A549 (cell line): ENCODE data around the gene RET. TPM values are rescaled to one million over a fixed set of nuclear protein-coding genes. Genes with fewer than 3 reads are reported as not detected.

Experiments used
- ATAC-seq, 2 experiments: fragments of 200-7000 bp in 1 of 2; fragments of >200 bp in 1 of 2; cut with Nextera tagmentation in 1 of 2; cut with Tn5 transposase in 1 of 2; 3 replicates each; pipeline versions ENCODE4 v1.8.0 to v1.9.1; 2018 to 2020; ENCODE audit warnings: mild to moderate bottlenecking in 1 of 2, moderate library complexity in 1 of 2
- CTCF ChIA-PET: fragments of 300-600 bp; sonication (Branson Sonifier 250); formaldehyde crosslinking; extraction: SDS; loops from one replicate; lab custom pipeline; 2021; ENCODE audit warnings: antibody characterized with exemption, inconsistent platforms; lab: Yijun Ruan, JAX
- POLR2A ChIA-PET: fragments of 350-600 bp; formaldehyde crosslinking; extraction: SDS; loops from one replicate; lab custom pipeline; 2021; ENCODE audit warnings: antibody characterized with exemption, inconsistent platforms; lab: Yijun Ruan, JAX
- DNase-seq, 2 experiments: peaks; one replicate each; pipeline versions ENCODE4 v3.0.0 to v3.0.0-alpha.2; 2011 to 2016; ENCODE audit warnings: low read depth in 1 of 2, low spot score in 1 of 2
- FAIRE-seq: peaks from 2 replicates; lab custom pipeline; 2011; peaks lifted over from hg19 to GRCh38; lab: Jason Lieb, UNC
- H3K27ac ChIP-seq, 2 experiments: fragments of >200 bp; sonication (Bioruptor Twin); formaldehyde crosslinking; 3 replicates each; pipeline ENCODE4 v1.5.1; 2016 to 2017
- H3K4me1 ChIP-seq: fragments of >200 bp; sonication (Bioruptor Twin); formaldehyde crosslinking; 3 replicates; pipeline ENCODE4 v1.6.1; 2016
- H3K4me2 ChIP-seq: fragments of >200 bp; sonication (Bioruptor Twin); formaldehyde crosslinking; 3 replicates; pipeline ENCODE4 v1.6.1; 2016
- H3K4me3 ChIP-seq: fragments of >200 bp; sonication (Bioruptor Twin); formaldehyde crosslinking; 3 replicates; pipeline ENCODE4 v1.5.1; 2016
- H3K9me3 ChIP-seq: fragments of >200 bp; sonication (Bioruptor Twin); formaldehyde crosslinking; 3 replicates; pipeline ENCODE4 v1.6.1; 2016
- CBX2 ChIP-seq: fragments of 200-600 bp; sonication (generic); IDR thresholded peaks from 2 replicates; pipeline ENCODE4 v1.6.1; 2016; ENCODE audit warnings: low read depth, mild to moderate bottlenecking, borderline replicate concordance
- CBX8 ChIP-seq: fragments of 200-600 bp; sonication (generic); IDR thresholded peaks from 2 replicates; pipeline ENCODE4 v1.6.1; 2016
- CEBPB ChIP-seq, 2 experiments: fragments of >200 bp in 1 of 2; sonication (Bioruptor Twin) in 1 of 2; formaldehyde crosslinking in 1 of 2; IDR thresholded peaks; 2 replicates each; pipeline ENCODE4 v1.6.1; 2012 to 2016
- EHMT2 ChIP-seq: fragments of 200-600 bp; sonication (generic); IDR thresholded peaks from 2 replicates; pipeline ENCODE4 v1.6.1; 2016; ENCODE audit warnings: antibody characterized with exemption, low read depth, mild to moderate bottlenecking, moderate library complexity
- ESRRA ChIP-seq: fragments of 150-350 bp; IDR thresholded peaks from 2 replicates; pipeline ENCODE4 v1.6.1; 2014; ENCODE audit warnings: mild to moderate bottlenecking, low read length, borderline replicate concordance
- FOSB ChIP-seq: fragments of 250-450 bp; sonication (Bioruptor Pico); IDR thresholded peaks from 2 replicates; pipeline ENCODE4 v1.5.0; 2020; ENCODE audit warnings: mild to moderate bottlenecking, moderate library complexity
- FOSL2 ChIP-seq, 2 experiments: fragments of 450-650 bp in 1 of 2; fragments of >200 bp in 1 of 2; sonication (Bioruptor Twin) in 1 of 2; formaldehyde crosslinking; IDR thresholded peaks; 2 replicates each; pipeline versions ENCODE4 v1.5.0 to v1.6.1; 2016 to 2020; ENCODE audit warnings: mild to moderate bottlenecking in 1 of 2, moderate library complexity in 1 of 2
- HOXA7 ChIP-seq: fragments of 250-450 bp; sonication (Bioruptor Pico); IDR thresholded peaks from 2 replicates; pipeline ENCODE4 v1.5.0; 2020; ENCODE audit warnings: mild to moderate bottlenecking, moderate library complexity
- HOXB5 ChIP-seq: fragments of 250-450 bp; sonication (Bioruptor Pico); IDR thresholded peaks from 2 replicates; pipeline ENCODE4 v1.5.0; 2020; ENCODE audit warnings: mild to moderate bottlenecking, moderate library complexity
- KDM1A ChIP-seq: fragments of 200-600 bp; sonication (generic); IDR thresholded peaks from 2 replicates; pipeline ENCODE4 v1.6.1; 2016; ENCODE audit warnings: low read depth, mild to moderate bottlenecking
- KDM5A ChIP-seq: fragments of 200-600 bp; sonication (generic); IDR thresholded peaks from 2 replicates; pipeline ENCODE4 v1.6.1; 2016; ENCODE audit warnings: antibody characterized with exemption, mild to moderate bottlenecking
- MAFK ChIP-seq: fragments of 450-650 bp; IDR thresholded peaks from 2 replicates; pipeline ENCODE4 v1.6.1; 2014; ENCODE audit not compliant: partially characterized antibody
- MYC ChIP-seq: IDR thresholded peaks from 2 replicates; pipeline ENCODE4 v1.6.1; 2012; ENCODE audit warnings: mild to moderate bottlenecking, inconsistent platforms, low read length, improper control_type of control experiment, borderline replicate concordance
- NFE2L2 ChIP-seq: fragments of 150-350 bp; conservative IDR thresholded peaks from 2 replicates; pipeline ENCODE4 v1.6.1; 2014; ENCODE audit warnings: low read length
- NR3C1 ChIP-seq: fragments of >200 bp; sonication (Bioruptor Twin); formaldehyde crosslinking; IDR thresholded peaks from 3 replicates; pipeline ENCODE4 v1.6.1; 2017
- RAD21 ChIP-seq, 2 experiments: fragments of >200 bp in 1 of 2; sonication (Bioruptor Twin) in 1 of 2; formaldehyde crosslinking in 1 of 2; IDR thresholded peaks in 1 of 2; conservative IDR thresholded peaks in 1 of 2; 2 replicates in 1 of 2; 3 replicates in 1 of 2; pipeline ENCODE4 v1.6.1; 2012 to 2018; ENCODE audit warnings: inconsistent platforms in 1 of 2
- RARB ChIP-seq: fragments of 250-450 bp; sonication (Bioruptor Pico); IDR thresholded peaks from 2 replicates; pipeline ENCODE4 v1.8.0; 2021; ENCODE audit warnings: mild to moderate bottlenecking, moderate library complexity
- TP53 ChIP-seq: fragments of 250-450 bp; sonication (Bioruptor Pico); IDR thresholded peaks from 2 replicates; pipeline ENCODE4 v1.5.0; 2021; ENCODE audit warnings: mild to moderate bottlenecking, moderate library complexity
- WGBS: methylation state at CpG from one replicate; pipeline ENCODE4 v1.1.6; 2017; ENCODE audit errors: missing lambda C conversion rate; 5-methylcytosine and 5-hydroxymethylcytosine counted together
- polyA plus RNA-seq, 4 experiments: library from polyadenylated mRNA; depleted of rRNA in 3 of 4; stranded (reverse); fragments of >200 nt; fragmentation: RNase III in 1 of 4; extraction: RNeasy Plus Mini Kit Qiagen cat#74134 plus additional on column Dnase treatment in 1 of 4; gene quantifications; 2 replicates in 3 of 4; 3 replicates in 1 of 4; pipeline ENCODE4 v1.2.3, GENCODE V29; 2011 to 2017
- TF ChIP-seq, protein P1 (sequence below): fragments of 450-650 bp; IDR thresholded peaks from 2 replicates; pipeline ENCODE4 v1.6.1; 2014; ENCODE audit warnings: antibody characterized with exemption
- TF ChIP-seq, protein P2 (sequence below): fragments of 200-600 bp; sonication (generic); IDR thresholded peaks from 2 replicates; pipeline ENCODE4 v1.6.1; 2016; ENCODE audit warnings: antibody characterized with exemption, mild to moderate bottlenecking, moderate library complexity
- TF ChIP-seq, protein P3 (sequence below): fragments of 150-350 bp; IDR thresholded peaks from 2 replicates; pipeline ENCODE4 v1.6.1; 2014; ENCODE audit warnings: low read depth, mild to moderate bottlenecking, low read length
- TF ChIP-seq, protein P4 (sequence below): fragments of 250-450 bp; sonication (Bioruptor Pico); IDR thresholded peaks from 2 replicates; pipeline ENCODE4 v1.5.0; 2020; ENCODE audit warnings: low read depth, mild to moderate bottlenecking, moderate library complexity
- TF ChIP-seq, protein P5 (sequence below): fragments of >200 bp; sonication (Bioruptor Twin); formaldehyde crosslinking; IDR thresholded peaks from 3 replicates; pipeline ENCODE4 v1.6.1; 2016

Gene RET
- polyA plus RNA-seq, 2 of the 4 experiments (the other 2 are of a cell fraction), result 0.08 to 0.41 TPM

DNA sequence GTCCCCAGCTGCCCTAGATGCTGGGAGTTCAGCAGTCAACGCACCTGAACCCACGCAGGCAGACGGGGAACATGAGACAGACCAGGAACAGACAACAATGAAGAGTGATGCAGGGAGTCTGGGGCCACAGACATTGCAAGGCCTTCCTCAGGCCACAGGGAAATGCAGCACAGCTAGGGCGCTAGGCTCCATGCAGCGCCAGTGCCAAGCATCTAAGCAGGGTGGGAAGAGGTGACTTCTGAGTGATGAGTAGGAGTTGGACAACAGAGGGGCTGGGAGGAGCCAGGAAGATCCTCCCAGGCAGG is 7.7 kb upstream of the RET start:
- no peak overlapping the region for H3K27ac ChIP-seq
- ChIA-PET POLR2A (no interaction called here), CTCF (interaction anchor here (2.4 kb wide), 1 partner anchor 10 kb away, joined by 8 read pairs; no protein-coding TSS in a partner anchor)
- TF ChIP-seq, protein P1, sequence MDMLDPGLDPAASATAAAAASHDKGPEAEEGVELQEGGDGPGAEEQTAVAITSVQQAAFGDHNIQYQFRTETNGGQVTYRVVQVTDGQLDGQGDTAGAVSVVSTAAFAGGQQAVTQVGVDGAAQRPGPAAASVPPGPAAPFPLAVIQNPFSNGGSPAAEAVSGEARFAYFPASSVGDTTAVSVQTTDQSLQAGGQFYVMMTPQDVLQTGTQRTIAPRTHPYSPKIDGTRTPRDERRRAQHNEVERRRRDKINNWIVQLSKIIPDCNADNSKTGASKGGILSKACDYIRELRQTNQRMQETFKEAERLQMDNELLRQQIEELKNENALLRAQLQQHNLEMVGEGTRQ, result no peak
- H3K9me3 ChIP-seq, result no peaks in the 10 kb centered on the region
- WGBS, result 72% methylated on average over 5 of the region's 5 CpGs
- DNase-seq (no peak), ATAC-seq (no peak), FAIRE-seq (no peak)
- H3K4me3 ChIP-seq, result no peak overlapping the region
- H3K4me1 ChIP-seq, result no peaks in the 10 kb centered on the region
- H3K4me2 ChIP-seq, result no peak overlapping the region

DNA sequence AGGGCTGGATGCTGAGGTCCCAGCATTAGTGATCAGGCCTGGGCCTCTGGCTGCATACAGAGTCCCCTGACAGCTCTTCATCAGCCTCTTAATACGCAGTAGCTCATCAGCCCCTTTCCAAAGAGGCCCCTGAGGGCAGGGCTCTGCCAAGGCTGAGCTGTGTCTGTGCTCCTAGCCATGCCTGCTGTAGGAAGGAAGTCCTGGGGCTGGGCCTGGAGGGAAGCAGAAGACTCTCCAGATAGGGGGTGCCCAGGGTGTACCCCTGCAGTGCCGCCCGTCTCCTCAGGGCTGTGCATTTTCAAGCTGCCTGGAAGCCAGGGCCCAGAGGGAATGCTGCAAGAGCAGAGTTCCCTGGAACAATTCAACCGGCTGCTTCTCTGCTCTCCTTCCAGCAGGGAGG is 7.3 kb upstream of the RET start:
- H3K4me3 ChIP-seq, result no peak overlapping the region
- no peak overlapping the region for H3K4me2 ChIP-seq
- no peak overlapping the region for H3K27ac ChIP-seq
- H3K4me1 ChIP-seq, result no peaks in the 10 kb centered on the region
- 75% methylated on average over 3 of the region's 4 CpGs for WGBS
- TF ChIP-seq MAFK, result no peak
- no peak for TF ChIP-seq FOSB (CRISPR knock-in tag)
- TF ChIP-seq EHMT2, result no peak
- no peak for TF ChIP-seq ESRRA
- no peak for TF ChIP-seq RAD21 (conservative IDR thresholded peaks at IDR 0.05 in 1 of 2, IDR thresholded peaks at IDR 0.05 in 1 of 2)
- TF ChIP-seq CBX2, result no peak
- no peak for TF ChIP-seq KDM1A
- TF ChIP-seq, protein P2, sequence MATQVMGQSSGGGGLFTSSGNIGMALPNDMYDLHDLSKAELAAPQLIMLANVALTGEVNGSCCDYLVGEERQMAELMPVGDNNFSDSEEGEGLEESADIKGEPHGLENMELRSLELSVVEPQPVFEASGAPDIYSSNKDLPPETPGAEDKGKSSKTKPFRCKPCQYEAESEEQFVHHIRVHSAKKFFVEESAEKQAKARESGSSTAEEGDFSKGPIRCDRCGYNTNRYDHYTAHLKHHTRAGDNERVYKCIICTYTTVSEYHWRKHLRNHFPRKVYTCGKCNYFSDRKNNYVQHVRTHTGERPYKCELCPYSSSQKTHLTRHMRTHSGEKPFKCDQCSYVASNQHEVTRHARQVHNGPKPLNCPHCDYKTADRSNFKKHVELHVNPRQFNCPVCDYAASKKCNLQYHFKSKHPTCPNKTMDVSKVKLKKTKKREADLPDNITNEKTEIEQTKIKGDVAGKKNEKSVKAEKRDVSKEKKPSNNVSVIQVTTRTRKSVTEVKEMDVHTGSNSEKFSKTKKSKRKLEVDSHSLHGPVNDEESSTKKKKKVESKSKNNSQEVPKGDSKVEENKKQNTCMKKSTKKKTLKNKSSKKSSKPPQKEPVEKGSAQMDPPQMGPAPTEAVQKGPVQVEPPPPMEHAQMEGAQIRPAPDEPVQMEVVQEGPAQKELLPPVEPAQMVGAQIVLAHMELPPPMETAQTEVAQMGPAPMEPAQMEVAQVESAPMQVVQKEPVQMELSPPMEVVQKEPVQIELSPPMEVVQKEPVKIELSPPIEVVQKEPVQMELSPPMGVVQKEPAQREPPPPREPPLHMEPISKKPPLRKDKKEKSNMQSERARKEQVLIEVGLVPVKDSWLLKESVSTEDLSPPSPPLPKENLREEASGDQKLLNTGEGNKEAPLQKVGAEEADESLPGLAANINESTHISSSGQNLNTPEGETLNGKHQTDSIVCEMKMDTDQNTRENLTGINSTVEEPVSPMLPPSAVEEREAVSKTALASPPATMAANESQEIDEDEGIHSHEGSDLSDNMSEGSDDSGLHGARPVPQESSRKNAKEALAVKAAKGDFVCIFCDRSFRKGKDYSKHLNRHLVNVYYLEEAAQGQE, result no peak
- no peak for TF ChIP-seq NFE2L2
- TF ChIP-seq RARB (CRISPR knock-in tag), result no peak
- no peak for TF ChIP-seq NR3C1
- TF ChIP-seq FOSL2 (IDR thresholded peaks at IDR 0.05), result no peak
- no peak for TF ChIP-seq FOSL2 (CRISPR knock-in tag; IDR thresholded peaks at IDR 0.05)
- TF ChIP-seq HOXB5, result no peak
- TF ChIP-seq, protein P3, sequence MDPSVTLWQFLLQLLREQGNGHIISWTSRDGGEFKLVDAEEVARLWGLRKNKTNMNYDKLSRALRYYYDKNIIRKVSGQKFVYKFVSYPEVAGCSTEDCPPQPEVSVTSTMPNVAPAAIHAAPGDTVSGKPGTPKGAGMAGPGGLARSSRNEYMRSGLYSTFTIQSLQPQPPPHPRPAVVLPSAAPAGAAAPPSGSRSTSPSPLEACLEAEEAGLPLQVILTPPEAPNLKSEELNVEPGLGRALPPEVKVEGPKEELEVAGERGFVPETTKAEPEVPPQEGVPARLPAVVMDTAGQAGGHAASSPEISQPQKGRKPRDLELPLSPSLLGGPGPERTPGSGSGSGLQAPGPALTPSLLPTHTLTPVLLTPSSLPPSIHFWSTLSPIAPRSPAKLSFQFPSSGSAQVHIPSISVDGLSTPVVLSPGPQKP, result no peak
- DNase-seq (no peak), ATAC-seq (no peak), FAIRE-seq (no peak)
- no peaks in the 10 kb centered on the region for H3K9me3 ChIP-seq
- ChIA-PET CTCF (interaction anchor here (2.4 kb wide), 1 partner anchor 10 kb away, joined by 8 read pairs; no protein-coding TSS in a partner anchor), POLR2A (no interaction called here)

DNA sequence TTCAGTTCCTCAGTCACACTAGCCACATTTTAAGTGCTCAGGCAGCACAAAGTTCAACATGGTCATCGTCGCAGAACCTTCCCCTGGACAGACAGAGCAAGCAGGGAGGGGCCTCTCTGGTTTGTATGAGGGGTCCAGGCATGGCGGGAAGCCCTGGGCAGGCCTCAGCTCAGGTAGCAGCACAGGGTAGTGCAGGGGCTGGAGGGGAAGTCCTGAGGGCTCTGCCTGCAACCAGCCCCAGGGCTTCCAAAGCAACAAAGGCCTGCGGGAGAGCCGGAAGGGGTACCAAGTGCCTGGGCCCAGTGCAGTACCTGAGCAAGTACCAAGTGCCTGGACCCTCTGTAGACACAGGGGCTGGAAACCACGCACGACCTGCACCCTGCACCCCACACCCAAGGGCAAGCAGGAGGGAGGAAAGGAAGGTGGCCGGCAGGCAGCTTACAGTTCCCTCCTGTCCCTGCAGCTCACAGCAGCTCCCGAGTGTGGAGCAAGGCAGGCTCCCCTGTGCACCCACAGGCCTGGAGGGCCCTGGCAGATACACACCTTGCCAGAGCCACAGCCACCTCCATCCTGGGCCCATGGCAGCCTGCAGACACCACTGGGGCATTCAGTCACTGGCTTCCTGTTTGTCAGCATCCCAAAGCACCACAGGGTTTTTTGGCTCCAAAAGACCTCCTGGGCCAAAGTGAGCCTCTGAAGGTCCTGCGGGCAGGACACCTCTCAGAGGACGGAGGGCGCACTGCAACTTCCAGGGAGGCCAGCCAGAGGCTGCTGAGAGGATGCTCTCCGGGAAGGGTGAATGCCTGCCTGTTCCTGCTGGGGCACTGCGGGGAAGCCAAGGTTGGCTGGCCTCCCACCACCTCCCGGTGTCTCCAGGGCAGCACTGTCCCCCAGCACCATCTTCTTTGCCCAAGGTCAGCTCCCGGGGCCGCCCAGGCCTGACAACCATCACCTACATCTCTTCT is 6.5 kb upstream of the RET start:
- no peak overlapping the region for H3K4me3 ChIP-seq
- POLR2A ChIA-PET, result no interaction called here
- CTCF ChIA-PET, result interaction anchor here (0.5 to 2.4 kb wide), 4 partner anchors 9 to 458 kb away, joined by 3 to 8 read pairs (median 4); no protein-coding TSS in a partner anchor
- no peaks in the 10 kb centered on the region for H3K9me3 ChIP-seq
- FAIRE-seq, result no peak
- H3K4me1 ChIP-seq, result no peaks in the 10 kb centered on the region
- no peak overlapping the region for H3K4me2 ChIP-seq
- no peak overlapping the region for H3K27ac ChIP-seq
- peak in 1 of 2 experiments; percentile 11 for DNase-seq
- WGBS, result 47% methylated on average over 12 of the region's 17 CpGs
- ATAC-seq, result peak in 1 of 2 experiments; percentile 34; a peak in 3 of 6 replicates
- TF ChIP-seq MAFK, result no peak
- TF ChIP-seq, protein P4, sequence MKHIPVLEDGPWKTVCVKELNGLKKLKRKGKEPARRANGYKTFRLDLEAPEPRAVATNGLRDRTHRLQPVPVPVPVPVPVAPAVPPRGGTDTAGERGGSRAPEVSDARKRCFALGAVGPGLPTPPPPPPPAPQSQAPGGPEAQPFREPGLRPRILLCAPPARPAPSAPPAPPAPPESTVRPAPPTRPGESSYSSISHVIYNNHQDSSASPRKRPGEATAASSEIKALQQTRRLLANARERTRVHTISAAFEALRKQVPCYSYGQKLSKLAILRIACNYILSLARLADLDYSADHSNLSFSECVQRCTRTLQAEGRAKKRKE (CRISPR knock-in tag), result no peak
- TF ChIP-seq, protein P5, sequence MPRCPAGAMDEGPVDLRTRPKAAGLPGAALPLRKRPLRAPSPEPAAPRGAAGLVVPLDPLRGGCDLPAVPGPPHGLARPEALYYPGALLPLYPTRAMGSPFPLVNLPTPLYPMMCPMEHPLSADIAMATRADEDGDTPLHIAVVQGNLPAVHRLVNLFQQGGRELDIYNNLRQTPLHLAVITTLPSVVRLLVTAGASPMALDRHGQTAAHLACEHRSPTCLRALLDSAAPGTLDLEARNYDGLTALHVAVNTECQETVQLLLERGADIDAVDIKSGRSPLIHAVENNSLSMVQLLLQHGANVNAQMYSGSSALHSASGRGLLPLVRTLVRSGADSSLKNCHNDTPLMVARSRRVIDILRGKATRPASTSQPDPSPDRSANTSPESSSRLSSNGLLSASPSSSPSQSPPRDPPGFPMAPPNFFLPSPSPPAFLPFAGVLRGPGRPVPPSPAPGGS, result no peak
- no peak for TF ChIP-seq TP53
- TF ChIP-seq HOXB5, result no peak
- no peak for TF ChIP-seq CBX8
- no peak for TF ChIP-seq HOXA7 (CRISPR knock-in tag)
- no peak for TF ChIP-seq MYC
- no peak for TF ChIP-seq KDM5A
- no peak for TF ChIP-seq CEBPB (IDR thresholded peaks at IDR 0.05)
- TF ChIP-seq ESRRA, result no peak
